ENCODE data around the gene MESP1. TPM values are rescaled to one million over a fixed set of nuclear protein-coding genes. Genes with fewer than 3 reads are reported as not detected.

The MESP1 gene
- total and polyA plus RNA-seq, 2 of the 4 experiments (the other 2 are of a cell fraction), result under 0.01 to 0.10 TPM

DNA sequence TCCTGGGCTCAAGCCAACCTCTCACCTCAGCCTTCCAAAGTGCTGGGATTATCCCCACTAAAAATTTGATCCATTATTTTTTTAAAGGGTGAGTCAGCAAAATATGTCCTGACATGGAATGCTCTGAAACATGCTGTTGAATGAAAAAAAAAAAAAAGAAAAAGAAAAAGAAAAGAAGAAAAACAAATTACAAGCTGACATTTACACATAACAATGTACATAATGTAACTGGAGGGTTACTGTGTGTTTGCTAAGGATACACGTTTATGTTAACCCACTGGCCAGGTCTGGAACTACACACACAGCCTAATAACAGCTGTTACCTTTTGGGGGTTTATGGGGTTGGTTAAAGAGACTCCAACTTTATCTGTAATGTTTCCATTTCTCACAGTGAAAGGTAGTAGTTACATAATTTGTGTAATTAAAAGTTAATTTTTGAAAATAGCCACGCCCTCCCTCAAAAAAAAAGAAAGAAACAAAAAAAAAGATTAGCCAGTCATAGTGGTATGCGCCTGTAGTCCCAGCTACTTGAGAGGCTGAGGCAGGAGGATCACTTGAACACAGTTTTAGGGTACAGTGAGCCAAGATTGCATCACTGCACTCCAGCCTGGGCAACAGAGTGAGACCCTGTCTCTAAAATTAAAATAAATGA, 22.0 kb upstream of the MESP1 start:
- Histone ChIP-seq H3K27ac (ENCODE audit: insufficient read depth, low read length) (peak overlapping the region; percentile 41; the same call in 1 of the 2 replicates), H4K91ac (ENCODE audit: insufficient read depth, low read depth, low read length) (no peak overlapping the region; the same call in 1 of the 2 replicates), H3K56ac (ENCODE audit: extremely low read depth, insufficient read depth, low read length) (no peak overlapping the region), H2BK15ac (ENCODE audit: low read depth, low read length) (peak overlapping the region; percentile 37; the same call in 1 of the 3 replicates), H2AFZ (replicated peaks; ENCODE audit: low read length, poor library complexity) (no peak overlapping the region), H3K23ac (ENCODE audit: low read depth, low read length) (no peak overlapping the region), H3K9me1 (ENCODE audit: insufficient read depth, low read length) (0 out of 2 replicates have a peak, but pooled peaks cover 2% of the 10 kb centered on the region), H4K20me1 (ENCODE audit: insufficient read depth, low read length) (no peaks in the 10 kb centered on the region), H2BK20ac (ENCODE audit: low read depth, low read length) (no peak overlapping the region), H3K4me1 (ENCODE audit: control insufficient read depth, insufficient read depth, low read length) (peaks cover 15% of the 10 kb centered on the region), H2BK120ac (ENCODE audit: low read depth, low read length) (0 out of 2 replicates have a peak overlapping the region, but pooled peaks have one; percentile 13), H3K14ac (replicated peaks; ENCODE audit: low read depth, low read length) (peak overlapping the region; percentile 20; the same call in 1 of the 2 replicates), H3K9ac (ENCODE audit: low read depth, low read length) (no peak overlapping the region), H3K4me3 (ENCODE audit: insufficient read depth, low read depth, low read length) (no peak overlapping the region), H2BK5ac (ENCODE audit: low read depth, low read length, poor library complexity, severe bottlenecking) (peak overlapping the region; percentile 81), H2AK9ac (replicated peaks; ENCODE audit: low read depth, low read length, poor library complexity) (no peak overlapping the region), H3K4me2 (ENCODE audit: low read depth, low read length) (no peak overlapping the region), H2AK5ac (ENCODE audit: low read depth, low read length) (peak overlapping the region; percentile 56; the same call in 1 of the 2 replicates), H4K5ac (ENCODE audit: low read depth, low read length) (no peak overlapping the region), H3K27me3 (ENCODE audit: control insufficient read depth, insufficient read depth, low read length) (no peaks in the 10 kb centered on the region), H3K4ac (ENCODE audit: low read depth, low read length) (peak overlapping the region; percentile 53; the same call in 1 of the 2 replicates), H4K8ac (ENCODE audit: low read depth in 2 of 2, low read length in 2 of 2) (peak overlapping the region in 1 of 2 experiments; percentile 32; a peak in 2 of 4 replicates), H3K18ac (ENCODE audit: low read depth, low read length) (peak overlapping the region; percentile 73; the same call in 1 of the 2 replicates), H3K36me3 (ENCODE audit: control insufficient read depth, insufficient read depth, low read length) (no peaks in the 10 kb centered on the region), H3K79me1 (ENCODE audit: low read depth in 1 of 2, low read length in 2 of 2) (no peaks in the 10 kb centered on the region), H3K9me3 (ENCODE audit: control insufficient read depth, insufficient read depth, low read length) (no peaks in the 10 kb centered on the region)
- dilution Hi-C loops (cut with HindIII; ENCODE audit: low sequenced_read_pairs, unreplicated experiment) (loop anchor here (25.0 kb wide), 1 partner anchor 89 kb away; no protein-coding TSS in a partner anchor), intact Hi-C loops (cut with micrococcal nuclease) (loop anchor here (1.0 to 5.0 kb wide), 2 partner anchors 45 to 74 kb away; no protein-coding TSS in a partner anchor), in situ Hi-C loops (cut with MboI; ENCODE audit: low sequenced_read_pairs) (no loop called here)
- WGBS, 2 experiments (ENCODE audit: extremely low coverage in 2 of 2, insufficient read length in 1 of 2), result no CpG with 5 or more reads among the region's 3 CpGs
- no peak; the same call in 1 of the 2 replicates for ATAC-seq (ENCODE audit: low read depth)
- POLR2A ChIA-PET (ENCODE audit: unreplicated experiment), result interaction anchor here (0.6 kb wide), 4 partner anchors 148 to 628 kb away, joined by 3 to 10 read pairs (median 5); no protein-coding TSS in a partner anchor
- no TSS peak for BruUV-seq (replicated peaks)
- CTCF ChIA-PET, result interaction anchor here (0.7 to 1.2 kb wide), 3 partner anchors 12 to 131 kb away, joined by 3 to 6 read pairs (median 6); no protein-coding TSS in a partner anchor
- peak; percentile 65 for DNase-seq
- no peak for TF ChIP-seq MXI1 (IDR thresholded peaks at IDR 0.05; ENCODE audit: borderline replicate concordance, low read depth, low read length)
- TF ChIP-seq CHD1 (IDR thresholded peaks at IDR 0.05; ENCODE audit: low read depth, low read length), result no peak
- TF ChIP-seq CEBPB (IDR thresholded peaks at IDR 0.05; ENCODE audit: low read depth, low read length), result no peak
- no peak for TF ChIP-seq POLR2A (IDR thresholded peaks at IDR 0.05; ENCODE audit: low read depth, low read length)
- no peak for TF ChIP-seq RAD21 (IDR thresholded peaks at IDR 0.05; ENCODE audit: low read length)
- TF ChIP-seq SMC3 (IDR thresholded peaks at IDR 0.05; ENCODE audit: low read depth, low read length), result no peak
- TF ChIP-seq MAFK (IDR thresholded peaks at IDR 0.05; ENCODE audit: low read depth, low read length), result peak; percentile 96
- TF ChIP-seq RFX5 (IDR thresholded peaks at IDR 0.05; ENCODE audit: low read depth, low read length), result no peak
- peak; percentile 96 for TF ChIP-seq NFE2L2 (IDR thresholded peaks at IDR 0.05; ENCODE audit: low read depth, low read length)
- no peak for TF ChIP-seq USF2 (IDR thresholded peaks at IDR 0.05; ENCODE audit: low read depth, low read length)
- TF ChIP-seq, protein P1, sequence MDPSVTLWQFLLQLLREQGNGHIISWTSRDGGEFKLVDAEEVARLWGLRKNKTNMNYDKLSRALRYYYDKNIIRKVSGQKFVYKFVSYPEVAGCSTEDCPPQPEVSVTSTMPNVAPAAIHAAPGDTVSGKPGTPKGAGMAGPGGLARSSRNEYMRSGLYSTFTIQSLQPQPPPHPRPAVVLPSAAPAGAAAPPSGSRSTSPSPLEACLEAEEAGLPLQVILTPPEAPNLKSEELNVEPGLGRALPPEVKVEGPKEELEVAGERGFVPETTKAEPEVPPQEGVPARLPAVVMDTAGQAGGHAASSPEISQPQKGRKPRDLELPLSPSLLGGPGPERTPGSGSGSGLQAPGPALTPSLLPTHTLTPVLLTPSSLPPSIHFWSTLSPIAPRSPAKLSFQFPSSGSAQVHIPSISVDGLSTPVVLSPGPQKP (IDR thresholded peaks at IDR 0.05; ENCODE audit: borderline replicate concordance, low read depth, low read length), result no peak
- no peak for TF ChIP-seq FOS (IDR thresholded peaks at IDR 0.05; ENCODE audit: low read depth, low read length)
- TF ChIP-seq BHLHE40 (IDR thresholded peaks at IDR 0.05; ENCODE audit: low read depth, low read length), result no peak
- TF ChIP-seq RCOR1 (IDR thresholded peaks at IDR 0.05; ENCODE audit: insufficient replicate concordance, low read length), result no peak
